SK-N-MC (cell line): ENCODE measurements around the gene SOD3.

Source experiments
- EZH2 ChIP-seq: fragments of 200-600 bp; sonication (generic); IDR thresholded peaks from one replicate; pipeline ENCODE4 v1.6.1; 2017; ENCODE audit warnings: antibody characterized with exemption
- FOXP2 ChIP-seq: optimal IDR thresholded peaks from 2 replicates; pipeline ENCODE3; 2011; ENCODE audit warnings: mild to moderate bottlenecking, moderate library complexity; ENCODE audit not compliant: insufficient read depth; ENCODE audit errors: extremely low read length, control extremely low read depth

DNA sequence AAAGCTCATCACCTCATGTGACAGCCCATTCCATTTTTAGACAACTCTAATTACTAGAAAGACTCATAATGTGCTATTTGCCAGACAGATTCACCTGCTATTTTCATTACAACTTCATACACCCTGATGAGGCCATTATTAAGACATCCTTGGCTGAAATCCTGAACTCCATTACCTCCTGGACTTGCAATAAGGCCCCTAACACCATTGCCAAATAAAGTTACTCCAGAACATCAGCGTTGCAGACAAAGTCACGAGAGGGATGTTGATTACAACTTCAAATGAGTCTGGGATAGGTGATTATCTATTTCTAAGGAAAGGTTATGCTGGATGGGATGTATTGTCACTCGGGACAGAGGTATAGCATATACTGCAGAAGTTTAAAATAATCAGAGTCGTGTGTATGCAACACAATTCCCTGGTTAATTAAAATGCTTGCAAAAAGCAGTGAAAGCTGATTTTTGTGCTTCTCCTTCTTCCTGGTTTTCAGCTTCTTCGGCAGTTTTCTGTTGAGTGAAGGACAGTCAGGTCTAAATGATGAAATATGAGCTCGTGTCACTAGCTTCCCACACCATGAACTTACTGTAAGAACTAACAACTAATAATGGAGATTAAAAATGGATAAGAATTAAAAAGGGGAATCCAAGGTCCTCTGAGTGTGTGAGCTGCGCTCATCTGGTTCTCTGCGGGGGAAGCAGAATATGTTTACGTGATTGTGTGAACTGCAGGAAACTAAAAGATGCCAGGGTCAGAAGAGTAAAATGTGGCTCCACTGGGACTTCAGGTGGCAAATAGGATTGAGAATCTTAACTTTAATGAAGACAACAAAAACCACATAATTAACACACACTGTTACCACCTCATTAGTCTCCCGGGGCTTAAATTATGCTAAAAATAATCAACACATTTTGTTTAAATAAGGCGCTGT, 17.6 kb upstream of the SOD3 start:
- TF ChIP-seq FOXP2 (no peak), EZH2 (no peak)
